22Rv1 (cell line): ENCODE measurements around the gene PDSS1.
A peak's percentile ranks its signal among the peaks of the same experiment; 100 is the strongest.

ENCODE experiments used
- H3K27ac ChIP-seq: fragments of 450-650 bp; 2 replicates; pipeline ENCODE4 v1.5.1; 2017
- CTCF ChIP-seq: fragments of 450-650 bp; IDR thresholded peaks from 2 replicates; pipeline ENCODE4 v1.5.1; 2017; ENCODE audit warnings: mild to moderate bottlenecking
- ZFX ChIP-seq: fragments of 450-650 bp; IDR thresholded peaks from 2 replicates; pipeline ENCODE4 v1.6.1; 2017; ENCODE audit warnings: antibody characterized with exemption, borderline replicate concordance

Gene PDSS1

GRCh38 chr10:26703096-26703495, 5.6 kb downstream of the PDSS1 start:
- TF ChIP-seq ZFX (no peak), CTCF (no peak)
- H3K27ac ChIP-seq = no peak overlapping the region

GRCh38 chr10:26703974-26704373, 6.5 kb downstream of the PDSS1 start:
- H3K27ac ChIP-seq = no peak overlapping the region
- no peak for TF ChIP-seq CTCF
- no peak for TF ChIP-seq ZFX

GRCh38 chr10:26706206-26706605, 8.7 kb downstream of the PDSS1 start:
- no peak overlapping the region for H3K27ac ChIP-seq

GRCh38 chr10:26706936-26707335, 9.4 kb downstream of the PDSS1 start:
- TF ChIP-seq CTCF (no peak), ZFX (no peak)
- H3K27ac ChIP-seq = no peak overlapping the region

More at GRCh38 chr10:26706206-26706605, 8.7 kb downstream of the PDSS1 start:
- TF ChIP-seq ZFX (no peak), CTCF (no peak)

GRCh38 chr10:26711324-26711723, 13.8 kb downstream of the PDSS1 start:
- TF ChIP-seq CTCF (no peak), ZFX (no peak)

GRCh38 chr10:26714415-26715136, 17.1 kb downstream of the PDSS1 start:
- TF ChIP-seq CTCF (no peak), ZFX (no peak)
- peak overlapping the region; percentile 18; the same call in 1 of the 2 replicates for H3K27ac ChIP-seq

More at GRCh38 chr10:26711324-26711723, 13.8 kb downstream of the PDSS1 start:
- H3K27ac ChIP-seq = no peak overlapping the region

- peak overlapping the region; percentile 18; the same call in 1 of the 2 replicates for H3K27ac ChIP-seq
- TF ChIP-seq ZFX (no peak), CTCF (no peak)
These were observed 17.6 kb downstream of the PDSS1 start for GRCh38 chr10:26715137-26715487.
